Stomach smooth muscle (tissue), 2 donors: ENCODE results near the gene DDIT4L.
"Not testable (repeated sequence)": the region's sequence is repeated elsewhere in the genome, so short reads cannot be mapped to it uniquely, and the experiment has no call there.

Experiments
- H3K27ac ChIP-seq: one replicate; pipeline ENCODE4 v1.7.0; 2013; ENCODE audit warnings: mild to moderate bottlenecking, low read length, inconsistent platforms
- H3K27me3 ChIP-seq, 2 donors: one replicate each; pipeline ENCODE4 v1.7.0; 2013; ENCODE audit warnings: low read length in 2 of 2; ENCODE audit not compliant: insufficient read depth in 2 of 2, control insufficient read depth in 1 of 2
- H3K36me3 ChIP-seq, 2 donors: one replicate each; pipeline ENCODE4 v1.7.0; 2013; ENCODE audit warnings: low read length in 2 of 2; ENCODE audit not compliant: control insufficient read depth in 2 of 2, insufficient read depth in 2 of 2
- H3K4me1 ChIP-seq: one replicate; pipeline ENCODE4 v1.7.0; 2013; ENCODE audit warnings: low read length; ENCODE audit not compliant: control insufficient read depth, insufficient read depth
- H3K4me3 ChIP-seq, 2 donors: one replicate each; pipeline ENCODE4 v1.7.0; 2013; ENCODE audit warnings: low read length in 2 of 2
- H3K9ac ChIP-seq, 2 donors: one replicate each; pipeline ENCODE4 v1.7.0; 2013; ENCODE audit warnings: low read length in 2 of 2, mild to moderate bottlenecking in 1 of 2
- H3K9me3 ChIP-seq, 2 donors: one replicate each; pipeline ENCODE4 v1.7.0; 2013; ENCODE audit warnings: low read length in 2 of 2; ENCODE audit not compliant: control insufficient read depth in 2 of 2
- donor health status: healthy.
- donor health status: Pancreatic carcinoma.

DDIT4L gene

DNA sequence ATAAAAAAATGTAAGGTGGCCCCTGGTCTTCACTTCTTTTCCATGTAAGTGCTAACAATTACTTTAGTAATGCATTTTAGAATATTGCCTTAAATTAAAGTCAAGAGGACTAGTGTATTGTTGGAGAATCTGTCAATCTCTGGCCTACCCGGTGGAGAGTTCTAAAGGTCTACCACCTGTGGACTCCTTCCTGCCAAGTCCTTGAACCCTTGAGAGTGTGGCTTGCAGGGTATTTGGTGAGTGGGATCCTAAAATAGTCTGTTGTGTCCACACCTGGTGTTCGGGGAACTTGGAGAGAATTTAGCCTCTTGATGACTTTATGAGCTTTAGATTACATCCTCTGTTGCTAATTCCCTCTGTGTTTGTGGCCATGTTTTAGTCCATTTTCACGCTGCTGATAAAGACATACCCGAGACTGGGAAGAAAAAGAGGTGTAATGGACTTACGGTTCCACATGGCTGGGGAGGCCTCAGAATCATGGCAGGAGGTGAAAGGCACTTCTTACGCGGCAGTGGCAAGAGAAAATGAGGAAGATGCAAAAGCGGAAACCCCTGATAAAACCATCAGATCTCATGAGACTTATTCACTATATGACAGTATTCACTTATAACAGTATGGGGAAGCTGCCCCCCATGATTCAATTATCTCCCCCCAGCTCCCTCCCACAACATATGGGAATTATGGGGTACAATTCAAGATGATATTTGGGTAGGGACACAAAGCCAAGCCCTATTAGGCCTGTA lies 23.8 kb downstream of the DDIT4L start:
- no peak overlapping the region for H3K4me3 ChIP-seq
- no peak overlapping the region for H3K27ac ChIP-seq
- no peaks in the 10 kb centered on the region for H3K4me1 ChIP-seq
- H3K9ac ChIP-seq = no peak overlapping the region
- H3K9me3 ChIP-seq = peaks cover 0 to 8% of the 10 kb centered on the region in 2 donors
- H3K36me3 ChIP-seq = no peaks in the 10 kb centered on the region
- no peaks in the 10 kb centered on the region for H3K27me3 ChIP-seq

GRCh38 chr4:100165809-100166208 lies 24.5 kb downstream of the DDIT4L start:
- peaks cover 0 to 8% of the 10 kb centered on the region in 2 donors for H3K9me3 ChIP-seq
- H3K9ac ChIP-seq = no peak overlapping the region
- H3K4me1 ChIP-seq = no peaks in the 10 kb centered on the region
- H3K4me3 ChIP-seq = no peak overlapping the region
- no peak overlapping the region for H3K27ac ChIP-seq
- no peaks in the 10 kb centered on the region for H3K27me3 ChIP-seq
- no peaks in the 10 kb centered on the region for H3K36me3 ChIP-seq

- Histone ChIP-seq H3K27me3 (no peaks in the 10 kb centered on the region), H3K36me3 (no peaks in the 10 kb centered on the region), H3K4me1 (no peaks in the 10 kb centered on the region), H3K4me3 (no peak overlapping the region), H3K9ac (no peak overlapping the region), H3K27ac (no peak overlapping the region), H3K9me3 (peaks cover 0 to 8% of the 10 kb centered on the region in 2 donors)
These were observed 25.2 kb downstream of the DDIT4L start for GRCh38 chr4:100164808-100165760.

- Histone ChIP-seq H3K9me3 (peaks cover 0 to 8% of the 10 kb centered on the region in 2 donors), H3K4me1 (no peaks in the 10 kb centered on the region), H3K36me3 (no peaks in the 10 kb centered on the region), H3K4me3 (no peak overlapping the region), H3K27ac (no peak overlapping the region), H3K27me3 (no peaks in the 10 kb centered on the region), H3K9ac (no peak overlapping the region)
These were observed 28.1 kb downstream of the DDIT4L start for GRCh38 chr4:100162027-100162685.

DNA sequence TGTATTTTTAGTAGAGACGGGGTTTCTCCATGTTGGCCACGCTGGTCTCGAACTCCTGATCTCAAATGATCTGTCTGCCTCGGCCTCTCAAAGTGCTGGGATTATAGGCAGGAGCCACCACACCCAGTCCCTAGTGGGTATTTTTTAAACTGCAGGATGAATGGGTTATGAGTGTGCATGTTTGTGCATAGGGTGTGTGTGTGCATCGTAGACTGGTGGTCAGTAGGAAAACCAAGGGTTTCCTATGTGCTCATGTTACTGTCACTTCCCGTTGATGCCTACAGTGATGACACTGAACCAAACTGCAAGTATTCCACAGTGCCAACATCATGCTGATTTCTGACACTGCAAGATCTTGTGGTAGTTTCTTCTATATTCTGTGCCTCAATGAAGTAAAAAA lies 41.1 kb downstream of the DDIT4L start:
- Histone ChIP-seq H3K36me3 (no peaks in the 10 kb centered on the region), H3K27me3 (no peaks in the 10 kb centered on the region), H3K9ac (no peak overlapping the region)

DNA sequence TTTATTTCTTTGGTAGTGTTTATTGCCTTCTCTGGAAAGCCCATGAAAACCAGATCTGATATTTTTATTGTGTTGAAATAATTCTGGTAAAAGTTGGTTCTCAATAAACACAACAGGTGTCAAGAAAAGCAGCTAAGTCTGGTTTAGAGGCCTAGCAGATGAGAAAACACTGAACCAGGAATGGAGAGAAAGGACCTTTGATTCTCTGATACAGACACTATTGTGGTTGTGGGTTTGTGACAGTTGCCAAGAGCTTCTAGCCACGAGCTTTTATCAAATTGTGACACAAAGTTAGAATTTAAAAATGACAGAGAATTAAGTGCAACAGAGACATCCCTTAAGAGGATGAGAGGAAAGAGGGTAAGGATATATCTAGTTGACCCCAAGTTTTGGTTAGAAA lies 42.6 kb downstream of the DDIT4L start:
- Histone ChIP-seq H3K27me3 (no peaks in the 10 kb centered on the region), H3K27ac (no peak overlapping the region), H3K36me3 (no peaks in the 10 kb centered on the region), H3K4me1 (no peaks in the 10 kb centered on the region), H3K4me3 (no peak overlapping the region), H3K9ac (no peak overlapping the region), H3K9me3 (no peaks in the 10 kb centered on the region)

More for the DNA sequence above, 41.1 kb downstream of the DDIT4L start:
- H3K27ac ChIP-seq = no peak overlapping the region
- H3K4me3 ChIP-seq = no peak overlapping the region
- H3K4me1 ChIP-seq = no peaks in the 10 kb centered on the region
- no peaks in the 10 kb centered on the region for H3K9me3 ChIP-seq

DNA sequence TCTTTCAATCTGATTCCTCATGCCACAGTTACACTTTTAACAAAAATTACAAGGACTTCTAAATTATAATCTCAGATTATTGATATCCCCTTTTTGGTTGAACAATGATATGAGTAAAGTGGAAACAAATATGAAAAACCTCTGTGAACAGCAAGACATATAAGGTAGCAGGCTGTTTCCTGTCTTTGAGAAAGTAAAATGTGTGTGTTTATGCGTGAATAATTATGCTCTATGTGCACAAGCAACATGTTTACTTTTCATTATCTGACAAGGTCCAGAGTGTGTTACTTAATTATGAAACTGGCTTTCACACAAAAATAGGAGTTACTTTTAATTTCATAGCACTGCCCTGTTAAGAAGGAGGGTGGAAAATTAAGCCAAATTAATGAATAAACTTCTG lies 43.1 kb downstream of the DDIT4L start:
- Histone ChIP-seq H3K4me1 (no peaks in the 10 kb centered on the region), H3K36me3 (no peaks in the 10 kb centered on the region), H3K27me3 (no peaks in the 10 kb centered on the region), H3K27ac (no peak overlapping the region), H3K9ac (no peak overlapping the region), H3K9me3 (no peaks in the 10 kb centered on the region), H3K4me3 (no peak overlapping the region)

DNA sequence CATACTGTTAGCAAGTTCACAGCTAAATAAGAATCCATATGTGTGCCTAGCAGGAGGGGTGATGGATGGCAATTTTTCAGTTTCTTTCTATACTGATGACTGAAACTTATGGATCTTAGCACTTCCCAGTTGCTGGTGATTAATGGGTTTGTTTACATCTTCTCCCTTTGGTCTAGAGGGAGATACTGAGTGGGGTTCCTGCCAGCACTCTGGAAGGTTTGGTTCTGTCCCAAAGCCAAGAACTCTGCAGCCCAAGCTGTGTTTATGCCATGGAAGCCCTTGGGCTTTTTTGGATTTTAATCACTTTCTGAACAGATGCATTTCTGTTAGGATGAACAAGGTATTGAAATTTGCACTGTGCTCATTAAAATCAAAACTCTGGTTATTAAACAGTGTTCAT lies 43.5 kb downstream of the DDIT4L start:
- H3K9ac ChIP-seq = no peak overlapping the region
- no peaks in the 10 kb centered on the region for H3K36me3 ChIP-seq
- no peaks in the 10 kb centered on the region for H3K27me3 ChIP-seq
- H3K27ac ChIP-seq = no peak overlapping the region
- no peaks in the 10 kb centered on the region for H3K4me1 ChIP-seq
- no peak overlapping the region for H3K4me3 ChIP-seq
- H3K9me3 ChIP-seq = no peaks in the 10 kb centered on the region

GRCh38 chr4:100137320-100137719 lies 52.9 kb downstream of the DDIT4L start:
- not testable (repeated sequence) for H3K4me1 ChIP-seq, H3K4me3 ChIP-seq, H3K9me3 ChIP-seq, H3K27me3 ChIP-seq, H3K27ac ChIP-seq, H3K9ac ChIP-seq, H3K36me3 ChIP-seq
